GM19468 (cell line): Measurements from ENCODE around the gene MDK.

Experiments
- ATAC-seq: cut with Tn5 transposase; IDR thresholded peaks from one replicate; pipeline ENCODE4 v1.9.1; 2021; ENCODE audit warnings: mild to moderate bottlenecking, moderate library complexity, moderate number of reproducible peaks; ENCODE audit not compliant: unreplicated experiment; ENCODE audit errors: extremely low read depth

Gene MDK

DNA sequence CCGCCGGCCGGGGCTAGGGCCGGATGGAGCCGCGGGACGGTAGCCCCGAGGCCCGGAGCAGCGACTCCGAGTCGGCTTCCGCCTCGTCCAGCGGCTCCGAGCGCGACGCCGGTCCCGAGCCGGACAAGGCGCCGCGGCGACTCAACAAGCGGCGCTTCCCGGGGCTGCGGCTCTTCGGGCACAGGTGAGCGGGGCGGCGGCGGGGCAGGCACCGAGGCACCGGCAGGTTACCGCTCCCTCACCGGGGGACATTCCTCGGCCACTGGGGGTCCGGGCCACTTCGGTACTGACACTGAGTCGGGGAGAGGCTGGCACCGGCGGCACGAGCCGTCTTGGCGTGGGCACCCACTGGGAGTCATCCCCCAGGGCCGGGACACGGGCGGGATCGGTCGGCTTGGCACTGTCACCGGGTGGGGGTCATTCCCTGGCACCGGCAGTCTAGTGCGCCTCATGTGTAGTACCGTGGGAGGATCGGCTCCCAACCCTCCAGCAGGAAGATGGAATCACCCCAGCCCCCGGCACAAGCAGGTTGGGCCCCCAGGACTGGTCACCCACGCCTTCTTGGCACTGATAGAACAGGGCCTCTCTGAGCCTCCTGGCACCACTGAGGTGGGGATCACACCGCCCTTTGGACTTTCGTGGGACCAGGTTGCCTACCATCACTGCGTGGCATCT is 33.7 kb upstream of the MDK start:
- no peak for ATAC-seq

DNA sequence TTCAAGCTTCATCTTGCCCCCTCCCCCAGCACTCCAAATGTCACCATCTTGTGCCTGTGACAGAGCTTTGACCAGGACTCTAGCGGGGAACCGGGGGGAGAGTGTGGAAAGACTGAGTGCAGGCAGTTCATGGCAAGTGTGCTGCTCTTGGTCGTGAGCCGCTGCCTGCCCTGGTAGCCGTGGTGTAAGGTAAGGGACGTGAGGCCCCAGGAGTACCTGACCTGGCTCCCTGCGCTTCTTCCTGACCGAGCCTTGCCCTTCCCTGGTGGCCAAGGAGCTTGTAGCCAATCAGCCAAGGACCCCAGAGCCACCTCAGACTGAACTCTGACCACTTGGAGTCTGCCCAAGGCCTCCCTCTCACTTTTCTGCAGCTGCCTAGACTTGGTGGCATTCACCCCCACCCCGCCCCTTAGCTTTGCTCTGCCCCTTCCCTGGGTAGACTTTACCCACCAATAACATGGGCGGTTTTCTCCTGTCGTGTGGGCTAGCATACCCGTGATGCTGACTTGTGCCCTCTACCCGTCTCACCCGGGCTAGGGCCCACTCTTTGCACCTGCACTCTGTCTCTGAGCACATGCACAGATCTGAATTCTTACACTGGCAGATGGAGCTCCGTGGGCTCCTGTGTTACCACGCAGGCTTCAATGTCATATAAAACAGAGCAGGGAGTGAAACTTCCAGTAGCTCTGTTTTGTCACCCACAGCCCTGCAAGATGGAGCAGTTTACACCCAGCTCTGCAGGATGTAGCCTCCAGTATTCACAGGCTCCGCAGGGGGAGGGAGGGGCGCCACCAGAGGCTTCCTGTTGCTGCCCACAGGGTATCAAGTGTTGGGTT is 32.7 kb upstream of the MDK start:
- no peak for ATAC-seq

DNA sequence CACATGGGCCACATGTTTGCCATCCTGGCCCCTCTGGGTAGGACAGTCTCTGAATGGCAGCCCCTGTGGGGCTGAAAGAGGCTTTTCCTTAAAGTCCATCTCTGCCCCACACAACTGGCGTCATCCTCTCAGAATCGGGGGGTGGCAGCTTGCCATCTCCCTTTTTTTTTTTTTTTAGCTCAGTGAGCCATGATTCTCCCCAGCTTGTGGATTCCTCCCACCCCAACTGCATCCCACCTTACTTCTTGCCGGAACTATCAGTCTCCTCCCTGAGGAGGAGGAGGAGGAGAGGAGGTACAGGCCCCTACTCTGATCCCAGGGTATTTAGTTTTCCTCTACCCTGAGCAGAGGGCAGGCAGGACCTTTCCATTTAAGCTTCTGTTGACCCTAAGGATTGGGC is 30.8 kb upstream of the MDK start:
- no peak for ATAC-seq

- no peak for ATAC-seq
Observed at GRCh38 chr11:46351148-46351547, 30.3 kb upstream of the MDK start.

GRCh38 chr11:46351606-46352005 is 29.9 kb upstream of the MDK start:
- no peak for ATAC-seq

DNA sequence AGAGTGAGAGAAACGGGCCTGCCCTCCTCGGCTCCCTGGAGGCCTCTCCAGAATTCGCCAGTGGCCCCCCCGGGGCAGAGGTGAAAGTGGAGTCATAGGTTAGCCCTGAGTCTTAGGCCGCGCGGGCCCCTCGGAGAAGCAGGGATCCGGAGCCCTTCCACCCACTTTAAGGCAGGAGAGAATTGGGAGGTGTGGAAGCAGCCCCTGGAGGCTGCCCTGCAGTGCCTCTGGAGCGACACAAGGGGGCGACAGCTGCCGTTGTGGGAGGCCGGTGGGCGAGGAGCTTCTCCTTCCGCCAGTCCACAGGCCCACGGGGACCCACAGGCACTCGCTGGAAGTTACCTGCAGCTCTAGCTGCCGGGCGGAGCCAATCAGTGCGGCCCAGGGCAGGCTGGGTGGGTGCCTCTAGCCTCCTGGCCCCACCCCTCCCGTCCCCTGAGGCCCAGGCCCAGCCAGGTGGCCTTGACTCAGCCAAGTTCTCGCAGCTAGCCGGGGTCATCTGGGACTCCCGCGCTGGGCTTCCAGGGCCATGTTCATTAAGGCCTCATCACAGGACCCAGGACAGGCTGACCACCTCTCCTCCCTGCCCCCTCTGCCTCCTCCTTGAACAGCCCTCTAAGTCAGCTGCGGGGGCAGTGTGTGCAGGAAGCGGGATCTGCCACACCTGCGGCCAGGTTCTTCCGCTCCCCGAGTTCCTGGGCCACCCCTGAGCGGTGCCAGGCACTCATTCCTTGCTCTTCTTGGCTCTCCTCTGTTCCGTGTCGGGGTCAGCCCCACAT is 29.2 kb upstream of the MDK start:
- ATAC-seq = no peak

DNA sequence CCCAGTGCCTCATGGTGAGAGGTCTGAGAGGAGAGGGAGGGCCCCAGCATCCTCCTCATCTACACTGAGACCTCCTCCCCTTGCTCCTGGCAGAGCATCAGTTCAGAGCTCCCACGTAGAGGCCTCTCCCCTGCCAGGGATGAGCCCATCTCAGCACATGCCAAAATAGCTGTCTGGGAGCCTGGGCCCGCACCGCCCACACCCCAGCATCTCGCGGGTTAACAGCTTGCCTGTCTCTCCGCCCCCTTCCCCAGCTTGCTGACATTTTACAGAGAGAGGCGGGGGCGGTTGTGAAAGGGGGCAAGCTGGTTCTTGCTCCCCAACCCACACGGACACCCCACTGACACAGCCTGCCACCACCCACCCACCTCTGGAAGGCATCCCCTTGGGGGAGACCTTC is 27.8 kb upstream of the MDK start:
- no peak for ATAC-seq

GRCh38 chr11:46356924-46357482 is 24.5 kb upstream of the MDK start:
- ATAC-seq = no peak

GRCh38 chr11:46357483-46357936 is 24.0 kb upstream of the MDK start:
- ATAC-seq = no peak

DNA sequence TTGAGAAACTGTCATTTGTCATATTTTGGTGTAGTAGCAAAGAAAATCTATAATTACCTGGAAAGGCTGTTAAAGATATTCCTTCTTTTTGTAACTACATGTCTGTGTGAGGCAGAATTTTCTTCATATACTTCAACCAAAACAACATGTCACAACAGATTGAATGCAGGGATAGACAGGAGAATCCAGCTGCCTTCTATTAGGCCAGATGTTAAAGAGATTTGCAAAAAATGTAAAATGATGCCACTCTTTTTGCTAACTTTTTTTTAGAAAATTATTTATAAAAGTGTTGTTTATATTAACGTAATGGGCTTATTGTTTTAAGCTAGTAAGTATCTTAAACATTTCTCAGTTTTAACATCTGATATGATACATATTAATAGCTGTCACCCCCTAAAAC is 21.5 kb upstream of the MDK start:
- ATAC-seq = no peak

GRCh38 chr11:46360878-46361277 is 20.6 kb upstream of the MDK start:
- no peak for ATAC-seq

DNA sequence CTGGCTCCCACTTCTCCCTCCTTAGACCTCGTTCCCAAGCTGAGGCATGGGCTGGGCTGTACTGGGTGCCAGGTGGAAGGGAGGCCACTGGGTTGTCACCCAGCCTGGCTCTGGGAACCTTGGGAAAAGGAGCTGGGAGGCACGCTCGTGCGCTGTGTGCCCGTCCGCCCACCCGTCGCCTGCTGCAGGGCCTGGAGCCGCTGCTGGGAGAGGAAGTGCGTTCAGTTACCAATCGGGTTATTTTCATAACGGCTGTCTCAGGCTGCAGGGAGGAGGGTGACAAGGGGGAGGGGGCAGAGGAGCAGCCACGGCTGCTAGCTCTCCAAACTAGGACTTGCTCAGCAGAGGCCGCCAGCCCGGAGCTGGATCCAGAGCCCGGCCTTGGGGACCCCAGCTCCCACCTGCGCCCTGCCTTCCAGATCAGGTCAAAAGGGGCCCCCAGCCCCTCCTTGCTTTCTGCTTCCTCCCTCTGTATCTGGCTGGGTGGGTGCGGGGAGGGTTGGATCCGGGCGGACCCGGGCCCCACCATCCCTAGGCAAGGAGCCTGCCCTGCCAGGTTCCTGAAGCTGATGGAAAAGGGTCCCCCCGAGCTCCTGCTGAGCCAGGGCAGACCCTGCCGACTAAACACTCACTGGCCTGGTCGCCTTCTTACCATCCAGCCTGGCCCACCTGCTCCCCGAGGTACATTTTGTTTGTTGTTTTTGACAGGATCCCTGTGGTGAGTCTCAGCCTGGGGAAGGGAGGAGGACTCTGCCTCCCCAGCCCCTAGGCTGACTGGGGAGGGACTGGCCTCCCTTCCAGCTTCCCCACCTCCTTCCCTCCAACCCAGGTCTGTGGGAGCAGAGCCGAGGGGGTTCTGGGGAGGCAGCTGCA is 19.9 kb upstream of the MDK start:
- ATAC-seq = peak; percentile 40

GRCh38 chr11:46362156-46363030 is 19.1 kb upstream of the MDK start:
- ATAC-seq = no peak

DNA sequence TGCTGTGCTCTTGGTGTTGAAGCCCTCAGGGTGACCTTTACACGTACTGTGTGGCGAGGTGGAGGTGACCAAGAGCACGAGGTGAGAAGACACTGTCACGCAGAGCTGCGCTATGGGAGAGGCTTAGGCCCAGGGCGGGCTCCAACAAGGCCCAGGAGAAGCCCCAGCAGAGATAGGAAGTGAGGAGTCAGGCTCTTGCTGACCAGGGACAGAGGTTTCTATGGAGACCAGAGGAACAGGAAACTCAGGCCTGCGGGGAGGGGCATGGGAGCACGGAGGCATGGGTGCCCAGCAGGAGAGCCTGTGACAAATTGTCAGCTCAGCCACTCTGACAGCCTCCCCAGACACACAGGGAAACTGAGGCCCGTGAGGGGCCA is 18.4 kb upstream of the MDK start:
- no peak for ATAC-seq

DNA sequence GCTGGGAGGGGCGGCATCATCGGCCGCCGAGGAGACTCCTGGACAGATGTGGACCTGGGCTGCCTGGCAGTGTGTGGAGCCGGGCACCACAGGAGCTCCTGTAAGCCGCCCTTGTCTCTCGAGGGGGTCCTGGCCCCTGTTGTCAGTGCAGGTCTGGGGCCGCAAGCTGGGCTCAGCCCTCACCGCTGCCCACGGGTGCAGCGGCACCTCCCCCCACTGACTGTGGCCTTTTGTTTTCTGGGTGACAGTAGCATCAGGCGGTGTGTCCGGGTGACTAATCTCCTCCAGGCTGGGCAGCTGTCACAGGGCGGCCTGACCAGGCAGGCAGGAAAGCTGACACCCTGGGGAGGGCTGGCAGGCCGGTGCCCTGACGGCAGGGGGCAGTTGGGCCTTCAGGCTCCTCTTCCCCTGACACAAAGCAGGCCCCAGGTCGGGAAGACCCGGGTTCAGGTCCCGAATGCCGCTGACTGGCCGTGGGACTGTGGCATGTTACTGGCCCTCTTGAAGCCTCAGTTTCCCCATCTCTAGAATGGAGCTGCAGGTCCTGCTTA is 17.9 kb upstream of the MDK start:
- ATAC-seq = no peak

GRCh38 chr11:46364056-46364455 is 17.4 kb upstream of the MDK start:
- ATAC-seq = no peak

GRCh38 chr11:46364791-46365190 is 16.7 kb upstream of the MDK start:
- no peak for ATAC-seq

GRCh38 chr11:46366260-46366659 is 15.2 kb upstream of the MDK start:
- ATAC-seq = no peak
